ENCODE results near the gene RRM1. TPM values are rescaled to one million over a fixed set of nuclear protein-coding genes. Genes with fewer than 3 reads are reported as not detected.

RRM1 gene
- total RNA-seq, 2 experiments from 2014 or later, result 217 to 237 TPM

- no peak overlapping the region for H3K27ac Mint-ChIP-seq
- H3K36me3 Mint-ChIP-seq, result no peaks in the 10 kb centered on the region
- no peak overlapping the region for H3K4me3 Mint-ChIP-seq
- no peaks in the 10 kb centered on the region for H3K9me3 Mint-ChIP-seq
- H3K27me3 Mint-ChIP-seq, result peaks cover 16% of the 10 kb centered on the region
- peak; percentile 41 for DNase-seq
- H3K4me1 Mint-ChIP-seq, result no peaks in the 10 kb centered on the region
Observed at GRCh38 chr11:4181782-4182721, 87.5 kb downstream of the RRM1 start.

- Mint-ChIP-seq H3K36me3 (no peaks in the 10 kb centered on the region), H3K27ac (no peak overlapping the region), H3K9me3 (no peaks in the 10 kb centered on the region), H3K4me1 (peaks cover 6% of the 10 kb centered on the region), H3K27me3 (peaks cover 20% of the 10 kb centered on the region), H3K4me3 (no peak overlapping the region)
- DNase-seq, result no peak
Observed at GRCh38 chr11:4183410-4184057, 88.9 kb downstream of the RRM1 start.

GRCh38 chr11:4184163-4184916 lies 89.7 kb downstream of the RRM1 start:
- peaks cover 11% of the 10 kb centered on the region for H3K4me1 Mint-ChIP-seq
- no peak for DNase-seq
- H3K27me3 Mint-ChIP-seq, result peaks cover 20% of the 10 kb centered on the region
- no peaks in the 10 kb centered on the region for H3K36me3 Mint-ChIP-seq
- no peak overlapping the region for H3K4me3 Mint-ChIP-seq
- H3K27ac Mint-ChIP-seq, result no peak overlapping the region
- H3K9me3 Mint-ChIP-seq, result no peaks in the 10 kb centered on the region

GRCh38 chr11:4185561-4185960 lies 91.0 kb downstream of the RRM1 start:
- Mint-ChIP-seq H3K4me3 (no peak overlapping the region), H3K27me3 (peaks cover 20% of the 10 kb centered on the region), H3K36me3 (no peaks in the 10 kb centered on the region), H3K4me1 (peaks cover 11% of the 10 kb centered on the region), H3K27ac (no peak overlapping the region), H3K9me3 (no peaks in the 10 kb centered on the region)
- no peak for DNase-seq

GRCh38 chr11:4186464-4187054 lies 92.0 kb downstream of the RRM1 start:
- Mint-ChIP-seq H3K4me1 (peaks cover 11% of the 10 kb centered on the region), H3K27ac (no peak overlapping the region), H3K27me3 (peaks cover 20% of the 10 kb centered on the region), H3K36me3 (no peaks in the 10 kb centered on the region), H3K4me3 (peak overlapping the region; percentile 72), H3K9me3 (no peaks in the 10 kb centered on the region)
- DNase-seq, result no peak

GRCh38 chr11:4187055-4187988 lies 92.7 kb downstream of the RRM1 start:
- H3K36me3 Mint-ChIP-seq, result no peaks in the 10 kb centered on the region
- peak overlapping the region; percentile 72 for H3K4me3 Mint-ChIP-seq
- peaks cover 11% of the 10 kb centered on the region for H3K4me1 Mint-ChIP-seq
- no peaks in the 10 kb centered on the region for H3K9me3 Mint-ChIP-seq
- peak; percentile 88 for DNase-seq
- H3K27ac Mint-ChIP-seq, result no peak overlapping the region
- H3K27me3 Mint-ChIP-seq, result peaks cover 20% of the 10 kb centered on the region

Other genes with a start within 250 kb of the RRM1 start
- gene STIM1, start 239.1 kb upstream of the RRM1 start, total RNA-seq, result 10 to 100 TPM; 49.4 to 55.4 TPM

Measured in activated naive CD8-positive, alpha-beta T cell treated with anti-CD3 and anti-CD28 coated beads for 36 hours (primary cell).